ENCODE measurements around the gene SIK1. TPM values are rescaled to one million over a fixed set of nuclear protein-coding genes. Genes with fewer than 3 reads are reported as not detected.

Gene SIK1
- total and polyA plus RNA-seq, 2 donors (not counting 3 experiments of a cell fraction or from before 2014, with no cell fraction given), result 0.59 to 3.3 TPM

- intact Hi-C loops (cut with micrococcal nuclease) (no loop called here), dilution Hi-C loops (cut with MboI; ENCODE audit: extremely low pct_ligation_motif_present, low sequenced_read_pairs) (no loop called here)
- peaks cover 0 to 1% of the 10 kb centered on the region in 2 experiments for H3K27me3 ChIP-seq (ENCODE audit: control insufficient read depth in 2 of 2, insufficient read depth in 2 of 2, low read length in 2 of 2)
- H2AFZ ChIP-seq (ENCODE audit: low read depth, low read length), result no peak overlapping the region
- DNase-seq (ENCODE audit: low read depth, low spot score), result no peak
- no peaks in the 10 kb centered on the region for H3K9me3 ChIP-seq (replicated peaks; ENCODE audit: control insufficient read depth, insufficient read depth, low read length)
- H3K4me3 ChIP-seq (replicated peaks in 1 of 3; ENCODE audit: insufficient read depth in 1 of 3, low read depth in 1 of 3, low read length in 3 of 3), result no peak overlapping the region
- no peak overlapping the region for H3K4me2 ChIP-seq (ENCODE audit: insufficient read depth, low read length)
- H3K79me2 ChIP-seq (ENCODE audit: control insufficient read depth, insufficient read depth, low read length), result no peaks in the 10 kb centered on the region
- no peak for TF ChIP-seq CTCF (IDR thresholded peaks at IDR 0.05; ENCODE audit: extremely low read depth in 1 of 2, insufficient read depth in 1 of 2, low read depth in 1 of 2, low read length in 2 of 2)
- no peak for TF ChIP-seq MYC (IDR thresholded peaks at IDR 0.05; ENCODE audit: low read depth, low read length)
- TF ChIP-seq EZH2 (IDR thresholded peaks at IDR 0.05; ENCODE audit: borderline replicate concordance, low read depth, low read length, severe bottlenecking), result no peak
- no peak for TF ChIP-seq POLR2A (IDR thresholded peaks at IDR 0.05; ENCODE audit: low read depth, low read length)
- TF ChIP-seq JUN (IDR thresholded peaks at IDR 0.05; ENCODE audit: borderline replicate concordance, insufficient read depth, insufficient read length, low read depth), result no peak
- TF ChIP-seq FOS (IDR thresholded peaks at IDR 0.05; ENCODE audit: borderline replicate concordance, insufficient read depth, low read length), result no peak
- no peak for TF ChIP-seq GATA2 (IDR thresholded peaks at IDR 0.05; ENCODE audit: insufficient read depth, insufficient read length, low read depth, low read length)
- TF ChIP-seq MAX (IDR thresholded peaks at IDR 0.05; ENCODE audit: insufficient read depth, insufficient read length), result no peak
- no peak for TF ChIP-seq POLR2AphosphoS5 (IDR thresholded peaks at IDR 0.05; ENCODE audit: insufficient read depth, low read depth, low read length)
- H3K27ac ChIP-seq (ENCODE audit: insufficient read depth, low read depth, low read length), result no peak overlapping the region
- ChIA-PET POLR2A (no interaction called here), CTCF (interaction anchor here (2.3 kb wide), 1 partner anchor 54 kb away, joined by 5 read pairs; no protein-coding TSS in a partner anchor)
- no peaks in the 10 kb centered on the region for H3K36me3 ChIP-seq (ENCODE audit: control insufficient read depth in 2 of 2, extremely low read depth in 1 of 2, insufficient read depth in 2 of 2, low read length in 2 of 2)
- no peak overlapping the region for H3K9ac ChIP-seq (replicated peaks; ENCODE audit: extremely low read depth, insufficient read depth, low read length)
- H3K4me1 ChIP-seq (ENCODE audit: control insufficient read depth, extremely low read depth, insufficient read depth, low read length), result no peaks in the 10 kb centered on the region
- FAIRE-seq, result no peak
- no peaks in the 10 kb centered on the region for H4K20me1 ChIP-seq (replicated peaks; ENCODE audit: control insufficient read depth, extremely low read depth, insufficient read depth, low read length)
- H3K9me1 ChIP-seq (replicated peaks; ENCODE audit: control insufficient read depth, extremely low read depth, insufficient read depth, low read length), result no peaks in the 10 kb centered on the region
- no TSS peak for BruUV-seq (replicated peaks)
Measured at GRCh38 chr21:43369596-43370090, 57.3 kb downstream of the SIK1 start.

Measured in endothelial cell of umbilical vein (primary cell).